K562 (cell line): ENCODE results near the gene ARL2. TPM values are rescaled to one million over a fixed set of nuclear protein-coding genes. Genes with fewer than 3 reads are reported as not detected.

Source experiments
- ATAC-seq: fragments of 200-7000 bp; cut with Tn5 transposase; 3 replicates; pipeline ENCODE4 v1.9.1; 2020; ENCODE audit warnings: moderate library complexity
- BruUV-seq: library from RNA; stranded (reverse); fragments of 400-500 nt; replicated peaks from 2 replicates; lab custom pipeline; 2021; lab: Mats Ljungman, UMichigan
- CTCF ChIA-PET: fragments of 300-600 bp; formaldehyde crosslinking; extraction: SDS; loops from one replicate; lab custom pipeline; 2021; ENCODE audit warnings: low intra/inter-chr PET ratio; lab: Yijun Ruan, JAX
- POLR2A ChIA-PET: fragments of 300-600, 350-650 bp; sonication (Branson Sonifier 250); formaldehyde crosslinking; extraction: SDS; loops from one replicate; lab custom pipeline; 2021; ENCODE audit warnings: antibody characterized with exemption, inconsistent platforms; lab: Yijun Ruan, JAX
- DNase-seq, 4 experiments: peaks; one replicate each; pipeline versions ENCODE4 v3.0.0 to v3.0.0-alpha.2; 2011 to 2018; ENCODE audit warnings: low spot score in 3 of 4, mixed read lengths in 3 of 4; ENCODE audit errors: extremely low read depth in 1 of 4
- FAIRE-seq: peaks from 2 replicates; lab custom pipeline; 2011; peaks lifted over from hg19 to GRCh38; lab: Jason Lieb, UNC
- H2AFZ ChIP-seq: 2 replicates; pipeline ENCODE4 v1.6.0; 2011; ENCODE audit warnings: low read depth, low read length, control low read depth, inconsistent platforms
- H3K27ac ChIP-seq: fragments of 200-600 bp; 3 replicates; pipeline ENCODE4 v1.8.0; 2011; ENCODE audit warnings: low read depth, mild to moderate bottlenecking, control low read depth, inconsistent platforms, low read length, moderate library complexity, mixed read lengths; ENCODE audit errors: extremely low read depth
- H3K27me3 ChIP-seq, 2 experiments: fragments of 300-600 bp in 1 of 2; 2 replicates in 1 of 2; 3 replicates in 1 of 2; pipeline versions ENCODE4 v1.6.0 to v1.8.0; 2011; ENCODE audit warnings: inconsistent platforms in 2 of 2, low read length in 2 of 2, mild to moderate bottlenecking in 1 of 2, mixed read lengths in 1 of 2, moderate library complexity in 1 of 2; ENCODE audit not compliant: control insufficient read depth in 2 of 2, insufficient read depth in 2 of 2
- H3K36me3 ChIP-seq: fragments of 300-600 bp; 3 replicates; pipeline ENCODE4 v1.8.0; 2011; ENCODE audit warnings: mild to moderate bottlenecking, low read length, inconsistent platforms; ENCODE audit not compliant: control insufficient read depth, insufficient read depth
- H3K4me1 ChIP-seq, 2 experiments: fragments of 200-600 bp in 1 of 2; replicated peaks in 1 of 2; 2 replicates in 1 of 2; 3 replicates in 1 of 2; pipeline versions ENCODE4 v1.5.1 to v1.8.0; 2011; ENCODE audit warnings: inconsistent platforms in 2 of 2, low read length in 2 of 2, mild to moderate bottlenecking in 1 of 2, mixed read lengths in 1 of 2, moderate library complexity in 1 of 2; ENCODE audit not compliant: control insufficient read depth in 2 of 2, insufficient read depth in 2 of 2
- H3K4me2 ChIP-seq: 2 replicates; pipeline ENCODE4 v1.6.1; 2011; ENCODE audit warnings: low read length, control low read depth, inconsistent platforms, mixed read lengths; ENCODE audit not compliant: insufficient read depth
- H3K4me3 ChIP-seq: fragments of 200-600 bp; sonication (generic), shearing (Covaris generic); 2 replicates; pipeline ENCODE4 v1.5.1; 2016; ENCODE audit warnings: control low read depth, inconsistent platforms
- H3K79me2 ChIP-seq: fragments of 200-600 bp; 3 replicates; pipeline ENCODE4 v1.8.0; 2011; ENCODE audit warnings: low read length, inconsistent platforms; ENCODE audit not compliant: control insufficient read depth, insufficient read depth
- H3K9ac ChIP-seq, 2 experiments: 2 replicates each; pipeline versions ENCODE4 v1.6.0 to v1.6.1; 2011; ENCODE audit warnings: low read depth in 2 of 2, low read length in 2 of 2, control low read depth in 1 of 2, inconsistent platforms in 1 of 2, mild to moderate bottlenecking in 1 of 2, mixed read lengths in 1 of 2; ENCODE audit not compliant: insufficient read depth in 1 of 2
- H3K9me1 ChIP-seq: one replicate; pipeline ENCODE4 v1.6.0; 2011; ENCODE audit warnings: inconsistent platforms, mild to moderate bottlenecking, low read length, moderate library complexity; ENCODE audit not compliant: control insufficient read depth, insufficient read depth
- H3K9me3 ChIP-seq: replicated peaks from 2 replicates; pipeline ENCODE4 v1.5.1; 2011; ENCODE audit warnings: low read depth, low read length, inconsistent platforms; ENCODE audit not compliant: control insufficient read depth, insufficient read depth
- H4K20me1 ChIP-seq: replicated peaks from 2 replicates; pipeline ENCODE4 v1.6.1; 2011; ENCODE audit warnings: low read length, inconsistent platforms, mixed read lengths; ENCODE audit not compliant: control insufficient read depth, insufficient read depth
- CBFA2T2 ChIP-seq: fragments of 450-650 bp; conservative IDR thresholded peaks from 2 replicates; pipeline ENCODE4 v1.6.1; 2017; ENCODE audit warnings: mild to moderate bottlenecking
- DNMT1 ChIP-seq: fragments of 450-650 bp; IDR thresholded peaks from 2 replicates; pipeline ENCODE4 v1.6.1; 2016; ENCODE audit warnings: antibody characterized with exemption, mild to moderate bottlenecking
- FIP1L1 ChIP-seq: fragments of 200-400 bp; formaldehyde crosslinking; IDR thresholded peaks from 2 replicates; pipeline ENCODE4 v1.6.1; 2018; ENCODE audit warnings: mild to moderate bottlenecking, low read depth, low read length; ENCODE audit not compliant: poor library complexity, severe bottlenecking
- FUS ChIP-seq: fragments of 200-400 bp; formaldehyde crosslinking; optimal IDR thresholded peaks from 2 replicates; pipeline ENCODE3; 2017; ENCODE audit warnings: low read depth, low read length
- HDAC2 ChIP-seq: fragments of 450-650 bp; IDR thresholded peaks from 2 replicates; pipeline ENCODE4 v1.6.1; 2016; ENCODE audit warnings: mild to moderate bottlenecking
- MAFG ChIP-seq: fragments of 450-650 bp; conservative IDR thresholded peaks from 2 replicates; pipeline ENCODE4 v1.6.1; 2016; ENCODE audit warnings: missing genetic modification characterization, missing compliant biosample characterization
- MEIS2 ChIP-seq: fragments of 450-650 bp; IDR thresholded peaks from 2 replicates; pipeline ENCODE4 v1.6.1; 2014; ENCODE audit warnings: mild to moderate bottlenecking; ENCODE audit not compliant: partially characterized antibody
- MNT ChIP-seq, 2 experiments: fragments of 450-650 bp; conservative IDR thresholded peaks; 2 replicates each; pipeline ENCODE4 v1.6.1; 2017; ENCODE audit warnings: mild to moderate bottlenecking in 2 of 2, moderate library complexity in 2 of 2
- NR2C1 ChIP-seq, 2 experiments: fragments of 450-650 bp; IDR thresholded peaks; 2 replicates each; pipeline ENCODE4 v1.6.1; 2017; ENCODE audit warnings: mild to moderate bottlenecking in 2 of 2, antibody characterized with exemption in 1 of 2, inconsistent platforms in 1 of 2, missing compliant biosample characterization in 1 of 2, missing genetic modification characterization in 1 of 2
- NUFIP1 ChIP-seq: fragments of 450-650 bp; IDR thresholded peaks from 2 replicates; pipeline ENCODE4 v1.6.1; 2018; ENCODE audit not compliant: partially characterized antibody
- PML ChIP-seq: IDR thresholded peaks from 2 replicates; pipeline ENCODE4 v1.6.1; 2012; ENCODE audit warnings: low read length, inconsistent platforms
- POLR3G ChIP-seq: IDR thresholded peaks from 2 replicates; pipeline ENCODE4 v1.6.1; 2011; ENCODE audit not compliant: insufficient read length, insufficient replicate concordance; ENCODE audit errors: extremely low read depth
- PTBP1 ChIP-seq: fragments of 200-400 bp; formaldehyde crosslinking; IDR thresholded peaks from 2 replicates; pipeline ENCODE4 v1.6.1; 2017; ENCODE audit warnings: low read depth, low read length
- RBM25 ChIP-seq: fragments of 200-400 bp; formaldehyde crosslinking; IDR thresholded peaks from 2 replicates; pipeline ENCODE4 v1.6.1; 2018; ENCODE audit warnings: low read length, low read depth, moderate library complexity; ENCODE audit not compliant: severe bottlenecking
- RCOR1 ChIP-seq, 2 experiments: IDR thresholded peaks; 2 replicates each; pipeline ENCODE4 v1.6.1; 2012; ENCODE audit warnings: low read depth in 2 of 2, low read length in 2 of 2, borderline replicate concordance in 1 of 2, improper control_type of control experiment in 1 of 2
- RFX7 ChIP-seq: fragments of 250-450 bp; sonication (Bioruptor Pico); IDR thresholded peaks from 2 replicates; pipeline ENCODE4 v1.5.1; 2021; ENCODE audit warnings: mild to moderate bottlenecking
- ZC3H4 ChIP-seq: sonication (generic); formaldehyde crosslinking; IDR thresholded peaks from 2 replicates; pipeline ENCODE4 v1.9.0; 2021; ENCODE audit warnings: missing genetic modification reagents, borderline replicate concordance
- ZNF121 ChIP-seq: sonication (generic); formaldehyde crosslinking; conservative IDR thresholded peaks from 2 replicates; pipeline ENCODE4 v1.8.0; 2022; ENCODE audit warnings: missing genetic modification reagents
- ZNF696 ChIP-seq: fragments of 250-450 bp; sonication (Bioruptor Pico); conservative IDR thresholded peaks from 2 replicates; pipeline ENCODE4 v1.4.0; 2020; ENCODE audit warnings: mild to moderate bottlenecking, moderate library complexity
- WGBS: fragments of 100-300 bp; shearing (Covaris generic); methylation state at CpG from one replicate; pipeline ENCODE4 v1.1.6; 2016; ENCODE audit warnings: low coverage, mixed read lengths; ENCODE audit not compliant: insufficient coverage; ENCODE audit errors: missing lambda C conversion rate; 5-methylcytosine and 5-hydroxymethylcytosine counted together
- in situ Hi-C: fragments of 300-500 bp; cut with MboI; formaldehyde crosslinking; loops from 4 replicates; pipeline ENCODE4 v1.15.0; 2018; ENCODE audit warnings: inconsistent platforms, mixed read lengths
- intact Hi-C: fragments of 100-400 bp; cut with micrococcal nuclease; formaldehyde crosslinking; loops from 2 replicates; pipeline ENCODE4 v1.14.2; 2022
- polyA plus RNA-seq, 8 experiments: library from polyadenylated mRNA; depleted of rRNA in 4 of 8; stranded (reverse) in 5 of 8; unstranded in 3 of 8; fragments of >200 nt; fragmentation: Nextera tagmentation in 2 of 8; fragmentation: Illumina TruSeq in 1 of 8; extraction: Ambion mirVana in 2 of 8; extraction: Trizol in 1 of 8; gene quantifications; 2 replicates each; pipeline versions ENCODE4 v1.2.1 to v1.2.3, GENCODE V29; 2011 to 2014; ENCODE audit warnings: inconsistent platforms in 1 of 8, missing spikeins in 1 of 8
- total RNA-seq, 7 experiments: library from RNA; depleted of rRNA in 6 of 7; stranded (reverse); fragments of >200 nt in 6 of 7; fragmentation: Illumina TruSeq in 2 of 7; extraction: Trizol in 2 of 7; gene quantifications; 2 replicates each; pipeline versions ENCODE4 v1.2.1 to v1.2.3, GENCODE V29; 2011 to 2021; ENCODE audit warnings: low replicate concordance in 1 of 7

Gene ARL2
- total and polyA plus RNA-seq, 9 of the 15 experiments (the other 6 are each of a cell fraction or from before 2014, with no cell fraction given), result 5.7 to 154 (median 92.2) TPM

DNA sequence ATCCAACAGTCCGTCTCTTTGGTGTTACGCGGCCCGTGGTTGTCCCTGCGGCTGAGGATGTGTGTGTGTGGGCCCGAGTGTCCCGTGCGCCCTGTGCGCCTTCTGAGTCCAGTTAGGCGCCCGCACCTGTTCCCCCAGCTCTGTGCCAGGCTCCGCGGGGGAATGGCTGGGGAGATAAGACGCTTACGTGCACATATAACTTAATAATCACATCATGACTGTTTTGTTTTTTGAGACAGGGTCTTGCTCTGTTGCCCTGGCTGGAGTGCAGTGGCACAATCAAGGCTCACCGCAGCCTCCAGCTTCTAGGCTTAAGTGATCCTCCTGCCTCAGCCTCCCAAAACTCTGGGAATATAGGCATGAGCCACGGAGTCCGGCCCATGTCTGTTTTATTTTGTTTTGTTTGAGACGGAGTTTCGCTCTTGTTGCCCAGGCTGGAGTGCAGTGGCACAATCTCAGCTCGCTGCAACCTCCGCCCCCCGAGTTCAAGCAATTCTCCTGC lies 817 bp downstream of the ARL2 start:
- H3K36me3 ChIP-seq, result peaks cover 25% of the 10 kb centered on the region; the same call in 2 of the 3 replicates
- ChIA-PET CTCF (interaction anchor here (0.6 to 2.3 kb wide), 6 partner anchors 26 to 543 kb away, joined by 4 to 18 read pairs (median 5); partner anchors contain the start of genes TM7SF2 and ZNHIT2), POLR2A (interaction anchor here (0.6 to 2.3 kb wide), 14 partner anchors 11 to 455 kb away, joined by 3 to 19 read pairs (median 4); partner anchors contain the start of genes BATF2, SAC3D1, TM7SF2 and ZNHIT2)
- no peaks in the 10 kb centered on the region for H4K20me1 ChIP-seq
- in situ Hi-C loops (no loop called here), intact Hi-C loops (loop anchor here (1.0 to 5.0 kb wide), 4 partner anchors 26 to 167 kb away; partner anchors contain the start of gene SAC3D1)
- BruUV-seq, result no TSS peak
- H3K9ac ChIP-seq, result peak overlapping the region; percentile 91 to 97
- H3K4me3 ChIP-seq, result peak overlapping the region; percentile 67
- peaks cover 25% of the 10 kb centered on the region for H3K79me2 ChIP-seq
- no peaks in the 10 kb centered on the region for H3K27me3 ChIP-seq
- H3K27ac ChIP-seq, result peak overlapping the region; percentile 93
- H3K9me1 ChIP-seq, result peaks cover 4% of the 10 kb centered on the region
- H3K4me1 ChIP-seq, result peaks cover 10 to 39% of the 10 kb centered on the region in 2 experiments; a peak in 4 of 5 replicates
- FAIRE-seq (no peak), DNase-seq (no peak), ATAC-seq (peak; percentile 22; the same call in 2 of the 3 replicates)
- 29% methylated on average over 23 of the region's 23 CpGs for WGBS
- H3K4me2 ChIP-seq, result peak overlapping the region; percentile 98
- no peaks in the 10 kb centered on the region; the same call in 1 of the 2 replicates for H3K9me3 ChIP-seq
- peak overlapping the region; percentile 99 for H2AFZ ChIP-seq
- TF ChIP-seq MAFG, result no peak
- no peak for TF ChIP-seq FUS
- no peak for TF ChIP-seq MEIS2
- no peak for TF ChIP-seq DNMT1
- TF ChIP-seq NR2C1 (IDR thresholded peaks at IDR 0.05), result no peak
- no peak for TF ChIP-seq NR2C1 (tag; IDR thresholded peaks at IDR 0.05)
- no peak for TF ChIP-seq POLR3G
- TF ChIP-seq FIP1L1, result peak; percentile 14
- TF ChIP-seq RFX7 (CRISPR knock-in tag), result no peak
- TF ChIP-seq CBFA2T2, result no peak
- no peak for TF ChIP-seq NUFIP1
- TF ChIP-seq PML, result no peak
- 0 out of 2 replicates have a peak, but pooled peaks have one; percentile 49 for TF ChIP-seq PTBP1
- peak; percentile 68 for TF ChIP-seq RBM25
- TF ChIP-seq ZNF121 (CRISPR knock-in tag), result peak; percentile 100
- no peak for TF ChIP-seq ZNF696
- 0 out of 2 replicates have a peak, but pooled peaks have one; percentile 12 for TF ChIP-seq ZC3H4
- TF ChIP-seq RCOR1 (IDR thresholded peaks at IDR 0.05; ENCODE audit: borderline replicate concordance in 1 of 2, low read depth in 2 of 2, low read length in 2 of 2), result 0 out of 4 replicates have a peak, but pooled peaks of 1 of the 2 experiments have one; percentile 27
- TF ChIP-seq MNT (conservative IDR thresholded peaks at IDR 0.05), result no peak
- TF ChIP-seq HDAC2, result 0 out of 2 replicates have a peak, but pooled peaks have one; percentile 18
